ENCODE results near the gene ZNF132. TPM values are rescaled to one million over a fixed set of nuclear protein-coding genes. Genes with fewer than 3 reads are reported as not detected.
A peak's percentile ranks its signal among the peaks of the same experiment; 100 is the strongest.
"Not testable (repeated sequence)": the region's sequence is repeated elsewhere in the genome, so short reads cannot be mapped to it uniquely, and the experiment has no call there.

ZNF132 gene
- total RNA-seq, 1 experiment from 2014 or later: 5.7 TPM

DNA sequence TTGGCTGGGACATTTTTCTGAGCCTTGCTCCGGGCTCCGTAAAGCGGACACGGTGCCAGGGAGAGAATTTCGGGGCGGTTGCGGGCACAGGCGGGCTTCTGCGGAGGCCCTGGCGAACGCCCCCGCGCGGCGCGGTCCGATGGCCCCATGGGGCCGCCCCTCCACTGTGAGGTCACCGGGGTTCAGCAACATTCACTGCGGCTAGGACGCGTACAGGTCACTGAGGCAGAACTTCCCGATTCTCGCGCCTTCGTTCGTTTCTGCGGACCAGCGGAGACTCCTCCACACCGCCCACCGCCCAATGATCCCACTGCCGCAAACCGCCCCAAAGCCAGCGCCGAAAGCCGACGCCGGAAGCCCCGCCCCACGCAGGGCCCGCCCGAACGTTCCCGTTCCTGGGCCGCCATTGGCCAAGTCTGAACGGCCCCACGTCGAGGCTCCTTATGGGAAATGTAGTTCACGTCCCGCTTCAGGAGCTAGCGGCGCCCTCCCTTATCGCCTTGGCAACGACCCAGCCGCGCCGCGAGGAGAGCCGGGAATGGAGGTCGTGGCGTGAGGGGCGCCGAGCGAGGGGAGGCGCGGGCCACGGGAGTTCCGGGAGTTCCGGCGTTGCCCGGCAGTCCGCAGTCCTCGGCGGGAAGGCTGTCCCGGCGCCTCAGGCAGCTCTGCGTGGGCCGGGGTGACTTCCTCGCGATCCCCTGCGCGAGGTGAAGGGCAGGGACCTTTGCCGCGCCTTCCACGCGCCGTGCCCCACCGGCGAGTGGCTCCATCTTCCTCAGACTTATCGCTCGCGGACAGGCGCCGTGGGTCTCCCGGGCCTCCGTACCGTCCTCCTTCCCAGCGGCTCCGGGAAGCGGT, 31.6 kb downstream of the ZNF132 start, which contains the start of gene ZNF584:
Gene ZNF584 (plus strand): TSS at position 498 of the 858 bp plus-strand sequence. CDS start 499 bp downstream, outside the sequence.
- peak; percentile 92 for DNase-seq (ENCODE audit: low read depth)

DNA sequence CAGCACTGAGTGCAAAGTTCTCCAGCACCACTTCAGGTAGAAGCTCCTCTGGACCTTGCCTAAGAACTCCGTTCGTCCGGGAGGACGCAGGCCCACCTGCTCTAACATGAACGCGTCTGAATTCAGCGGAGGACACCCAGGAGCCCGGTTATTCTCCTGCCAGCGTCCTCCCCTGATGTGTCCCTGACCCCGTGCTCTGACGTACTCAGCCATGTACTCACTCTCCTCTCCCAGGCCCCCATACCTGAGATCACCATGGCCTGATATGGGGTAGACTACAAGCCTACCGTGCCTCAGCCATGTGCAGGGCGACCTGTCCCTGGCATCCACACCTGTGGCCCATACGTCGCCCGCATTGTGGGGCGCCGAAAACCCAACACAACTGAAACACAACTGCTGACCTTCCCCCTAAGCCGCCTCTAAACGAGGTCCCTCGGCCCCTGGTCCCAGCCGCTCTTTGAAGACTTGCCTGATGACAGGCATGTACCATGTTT, 32.2 kb downstream of the ZNF132 start:
- DNase-seq (ENCODE audit: low read depth): no peak

DNA sequence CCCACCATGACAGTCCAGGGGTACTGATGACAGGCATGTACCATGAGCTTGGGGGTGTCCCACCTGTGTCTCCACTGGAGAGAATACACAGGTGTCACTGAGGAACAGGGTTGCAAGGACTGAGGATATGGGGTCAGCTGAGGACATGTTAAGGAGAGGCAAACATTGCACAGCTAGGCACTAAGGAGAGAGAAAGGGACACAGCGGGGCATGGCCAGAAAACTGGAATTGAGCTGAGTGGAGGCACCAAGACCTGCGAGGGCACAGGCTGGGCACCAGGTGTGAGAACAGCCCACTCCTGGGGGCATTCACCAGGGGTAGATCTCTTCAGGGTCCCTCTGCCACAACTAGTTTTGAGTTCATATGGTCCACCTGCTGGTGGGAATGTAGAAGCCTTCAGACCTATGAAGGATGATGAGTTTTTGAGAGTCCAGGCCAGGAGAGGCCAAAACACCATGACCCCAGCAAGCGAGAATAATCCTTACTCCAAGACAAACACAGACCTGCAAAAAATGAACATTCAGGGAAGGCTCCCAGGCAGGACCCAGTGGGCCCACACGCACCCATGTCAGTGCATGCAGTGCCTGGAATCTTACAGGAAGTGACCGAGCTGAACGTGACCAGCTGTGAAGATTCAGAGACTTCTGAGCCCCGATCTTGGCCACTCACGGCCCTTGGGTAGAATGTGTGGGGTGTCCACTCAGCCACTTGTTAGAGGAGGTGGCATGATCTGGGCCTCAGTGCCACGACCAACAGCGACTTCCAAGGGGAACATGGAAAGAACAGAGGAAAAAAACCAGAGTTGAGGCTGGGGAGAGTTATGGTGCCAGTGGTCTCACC, 32.9 kb downstream of the ZNF132 start:
- DNase-seq (ENCODE audit: low read depth): no peak

DNA sequence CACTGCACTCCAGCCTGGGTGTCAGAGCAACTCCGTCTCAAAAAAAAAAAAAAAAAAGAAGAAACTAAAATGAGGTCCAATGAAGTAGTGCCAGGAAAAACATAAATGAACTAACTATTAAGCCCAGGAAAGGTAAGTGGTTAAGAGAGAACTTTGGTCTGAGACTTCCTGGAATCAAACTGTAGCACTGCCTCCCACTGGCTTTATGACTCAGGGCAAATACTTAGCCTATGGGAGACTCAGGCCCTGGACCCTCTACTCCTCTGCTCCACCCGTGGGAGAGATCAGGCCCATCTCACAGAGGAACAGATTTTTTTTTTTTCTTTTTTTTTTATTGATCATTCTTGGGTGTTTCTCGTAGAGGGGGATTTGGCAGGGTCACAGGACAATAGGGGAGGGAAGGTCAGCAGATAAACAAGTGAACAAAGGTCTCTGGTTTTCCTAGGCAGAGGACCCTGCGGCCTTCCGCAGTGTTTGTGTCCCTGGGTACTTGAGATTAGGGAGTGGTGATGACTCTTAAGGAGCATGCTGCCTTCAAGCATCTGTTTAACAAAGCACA, 36.0 kb downstream of the ZNF132 start:
- DNase-seq (ENCODE audit: low read depth): not testable (repeated sequence)

DNA sequence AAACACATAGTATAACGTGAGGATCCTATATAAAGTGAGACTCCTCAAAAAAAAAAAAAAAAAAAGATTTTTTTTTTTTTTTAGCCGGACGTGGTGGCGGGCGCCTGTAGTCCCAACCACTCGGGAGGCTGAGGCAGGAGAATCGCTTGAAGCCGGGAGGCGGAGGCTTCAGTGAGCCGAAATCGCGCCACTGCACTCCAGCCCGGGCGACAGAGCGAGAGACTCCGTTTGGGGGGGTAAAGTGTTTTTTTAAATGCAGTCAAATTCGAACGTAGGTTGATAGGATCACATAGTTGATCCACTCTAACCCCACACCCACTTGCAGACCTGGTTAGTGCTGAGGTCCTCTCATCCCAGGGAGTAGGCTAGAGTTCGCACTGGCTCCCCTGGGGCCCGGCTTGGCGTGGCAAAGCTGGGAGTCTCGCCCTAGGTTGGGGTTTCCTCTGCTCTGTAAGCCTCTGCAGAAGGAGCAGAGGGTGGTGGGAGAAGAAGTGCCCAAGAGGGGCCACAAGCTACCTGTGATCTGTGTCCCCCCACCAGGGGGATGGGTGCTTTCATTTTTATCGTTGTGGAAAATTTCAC, 38.0 kb downstream of the ZNF132 start:
- no peak for DNase-seq (ENCODE audit: low read depth)

DNA sequence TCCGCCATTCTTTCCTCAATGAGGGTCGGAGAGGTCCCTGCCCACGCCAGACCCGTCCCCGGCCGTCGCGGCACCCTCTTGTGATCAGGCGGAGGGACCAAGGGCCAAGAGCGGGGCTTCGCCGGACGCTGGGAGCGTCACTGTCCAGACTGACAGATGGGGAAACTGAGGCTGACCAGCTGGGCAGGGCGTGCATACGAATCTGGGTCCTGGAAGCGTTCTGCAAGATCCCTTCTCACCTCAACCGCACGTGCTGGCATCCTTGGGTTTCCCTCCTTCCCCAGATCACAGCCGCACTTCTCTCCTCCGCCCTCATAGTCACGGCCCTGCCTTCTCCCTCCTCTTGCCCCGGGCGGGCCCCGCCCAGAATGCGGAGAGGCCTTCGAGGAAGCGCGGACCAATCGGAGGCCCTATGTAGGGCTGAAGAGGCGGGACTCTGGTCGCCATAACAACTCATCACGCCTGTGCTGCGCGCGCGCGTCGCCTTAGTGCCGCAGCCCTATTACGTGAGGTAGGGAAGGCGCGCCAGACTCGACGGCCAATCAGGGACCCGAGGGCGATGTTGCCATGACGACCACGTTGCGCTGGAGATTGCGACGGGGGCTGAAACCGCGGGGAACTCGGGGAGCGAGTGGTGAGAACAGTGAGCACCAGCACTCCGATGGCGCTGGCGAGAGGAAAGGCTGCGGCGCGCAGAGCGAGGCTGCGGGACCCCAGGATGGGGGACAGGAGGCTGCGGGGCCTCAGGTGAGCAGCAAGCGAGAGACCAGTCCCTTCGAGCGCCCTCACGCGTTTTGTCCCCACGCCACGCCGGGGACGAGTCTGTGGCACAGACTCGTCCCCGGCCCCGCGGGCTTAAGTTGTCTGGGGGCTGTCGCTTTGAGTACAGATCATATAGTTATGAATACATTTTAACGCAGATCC, 38.8 kb downstream of the ZNF132 start:
- peak; percentile 98 for DNase-seq (ENCODE audit: low read depth)

DNA sequence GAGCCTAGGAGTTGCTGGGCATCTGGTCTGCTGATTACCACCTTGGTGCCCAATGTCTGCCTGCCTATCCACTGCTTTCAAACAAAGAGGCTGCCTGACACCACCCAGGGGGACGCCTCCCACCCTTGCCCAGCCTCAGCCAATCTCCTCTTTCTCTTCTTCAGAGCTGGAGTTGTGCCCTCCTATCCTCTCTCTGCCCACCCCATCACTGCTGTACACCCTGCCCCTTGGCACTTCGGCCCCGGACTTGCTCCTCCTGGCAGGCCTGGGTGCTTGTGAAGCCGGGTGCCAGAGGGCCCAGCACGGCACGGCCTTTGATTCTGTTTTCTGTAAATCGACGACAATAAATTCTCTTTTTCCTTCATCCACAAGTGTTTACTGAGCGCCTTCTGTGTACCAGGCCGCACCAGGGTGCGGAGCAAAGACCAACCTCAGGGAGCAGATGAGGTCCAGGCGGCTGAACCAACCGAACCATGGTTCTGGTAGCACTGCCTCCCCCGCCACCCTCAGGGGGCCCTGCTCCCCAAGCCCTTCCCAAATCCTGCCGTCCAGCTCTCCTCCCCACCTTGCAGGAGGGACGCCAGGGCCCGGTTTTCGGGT, 39.5 kb downstream of the ZNF132 start:
- no peak for DNase-seq (ENCODE audit: low read depth)

DNA sequence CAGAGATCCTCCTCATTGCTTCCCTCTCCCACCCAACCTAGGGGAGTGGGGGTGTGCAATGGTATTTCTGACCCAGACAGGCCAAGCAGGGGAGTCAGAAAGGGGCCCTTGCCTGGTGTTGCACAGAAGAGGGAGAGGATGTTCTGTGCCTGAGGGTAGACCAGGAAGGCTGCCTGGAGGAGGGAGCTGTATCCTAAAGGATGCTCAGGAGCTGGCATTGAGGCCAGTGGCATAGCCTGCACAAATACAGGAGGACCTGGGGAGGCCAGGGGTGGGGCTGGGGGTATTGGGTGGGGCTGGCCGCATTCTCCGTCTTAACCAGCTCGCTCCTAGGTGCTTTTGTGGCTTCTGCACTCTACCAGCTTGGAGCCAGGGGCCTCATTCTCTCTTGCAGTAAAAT, 40.0 kb downstream of the ZNF132 start:
- DNase-seq (ENCODE audit: low read depth): no peak

DNA sequence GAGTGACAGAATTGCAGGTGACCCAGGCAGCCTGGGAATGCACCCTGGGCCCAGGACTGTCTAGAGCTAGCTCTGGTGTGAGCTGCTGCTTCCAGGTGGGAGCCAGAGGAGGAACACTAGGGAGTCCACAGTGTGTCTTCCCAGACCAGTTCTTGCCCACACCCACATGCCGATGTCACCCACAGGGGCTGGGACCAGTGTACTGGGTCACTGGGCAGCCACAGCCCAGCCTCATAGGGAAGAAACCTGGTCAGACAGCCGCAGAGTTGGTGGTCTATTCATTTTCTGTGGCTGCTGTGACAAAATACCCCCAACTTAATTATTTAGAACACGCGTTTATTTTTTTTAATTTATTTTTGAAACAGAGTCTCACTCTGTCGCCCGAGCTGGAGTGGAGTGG, 41.4 kb downstream of the ZNF132 start:
- DNase-seq (ENCODE audit: low read depth): no peak

DNA sequence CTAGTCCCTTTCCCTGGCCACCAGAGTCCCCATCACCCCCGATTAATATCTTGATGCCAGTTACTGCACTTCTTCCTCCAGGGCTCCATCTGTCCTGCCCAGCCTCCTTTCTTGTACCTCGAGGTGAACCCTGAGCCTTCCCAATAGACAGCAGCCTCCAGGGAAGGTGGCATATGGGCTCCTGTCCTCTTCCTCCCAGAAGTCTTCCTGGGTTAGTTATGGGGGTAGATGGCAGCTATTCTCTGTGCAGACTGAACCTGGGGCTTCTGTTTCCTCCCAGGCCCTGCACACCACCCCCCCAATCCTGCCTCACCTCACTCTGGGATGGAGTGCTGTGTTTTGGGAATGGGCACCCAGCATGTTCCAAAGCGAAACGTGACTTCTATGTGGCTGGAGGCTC, 41.9 kb downstream of the ZNF132 start:
- no peak for DNase-seq (ENCODE audit: low read depth)

DNA sequence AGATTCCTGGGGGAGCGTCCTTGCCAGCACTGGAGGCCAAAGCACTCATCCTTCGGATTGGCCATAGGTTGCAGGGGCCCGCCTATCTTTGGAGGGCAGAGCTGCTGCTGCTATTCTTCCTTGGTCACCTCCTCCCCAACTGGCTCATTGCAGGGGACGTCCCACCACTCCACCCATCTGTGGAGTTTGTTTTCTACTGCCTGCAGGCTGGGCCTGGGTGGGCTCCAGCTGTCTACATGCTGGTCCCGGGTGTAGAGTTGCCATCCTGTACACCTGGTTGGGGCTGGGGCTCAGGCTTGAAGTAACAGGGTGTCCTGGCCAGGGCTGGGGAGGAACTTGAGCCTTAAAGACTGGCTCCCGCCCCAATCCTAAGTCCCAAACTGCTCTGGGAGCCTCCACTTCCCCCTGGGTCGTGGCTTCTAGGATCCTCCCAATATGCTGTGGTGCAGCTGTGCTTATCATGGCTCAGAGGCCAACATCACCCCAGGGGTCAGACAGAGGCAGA, 42.4 kb downstream of the ZNF132 start:
- no peak for DNase-seq (ENCODE audit: low read depth)

DNA sequence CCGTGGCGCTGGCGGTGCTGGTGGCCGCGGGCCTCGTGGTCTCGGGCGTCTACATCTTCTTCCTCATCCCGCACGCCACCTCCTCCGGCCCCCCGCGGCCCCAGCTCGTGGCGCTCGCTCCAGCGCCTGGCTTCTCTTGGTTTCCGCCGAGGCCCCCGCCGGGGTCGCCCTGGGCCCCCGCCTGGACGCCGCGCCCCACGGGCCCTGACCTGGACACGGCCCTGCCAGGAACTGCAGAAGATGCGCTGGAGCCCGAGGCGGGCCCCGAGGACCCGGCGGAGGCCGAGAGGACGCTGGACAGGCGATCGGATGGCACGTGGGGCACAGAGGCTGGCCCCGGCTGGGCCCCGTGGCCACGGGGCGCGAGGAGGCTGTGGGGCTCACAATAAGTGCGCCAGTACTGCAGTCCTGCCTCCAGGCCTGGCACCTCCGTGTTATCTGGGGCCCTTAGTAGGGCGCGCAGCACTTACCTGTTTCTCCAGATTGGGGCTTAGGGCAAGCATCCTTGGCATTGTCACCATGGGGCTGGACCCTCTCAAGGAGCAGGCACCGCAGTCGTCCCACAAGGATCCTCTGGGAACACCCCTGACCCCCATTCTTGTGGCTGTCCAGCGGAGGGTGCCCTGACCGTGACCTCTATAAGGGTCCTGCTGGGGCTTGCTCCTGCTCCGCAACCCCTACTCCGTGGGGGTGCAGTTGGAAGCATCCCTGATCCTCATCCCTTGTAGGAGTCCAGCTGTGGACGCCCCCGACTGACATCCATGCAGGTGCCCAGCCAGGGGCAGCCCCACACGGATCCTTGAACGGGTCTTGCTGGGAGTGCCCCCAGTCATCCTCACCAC, 43.0 kb downstream of the ZNF132 start:
- DNase-seq (ENCODE audit: low read depth): no peak

DNA sequence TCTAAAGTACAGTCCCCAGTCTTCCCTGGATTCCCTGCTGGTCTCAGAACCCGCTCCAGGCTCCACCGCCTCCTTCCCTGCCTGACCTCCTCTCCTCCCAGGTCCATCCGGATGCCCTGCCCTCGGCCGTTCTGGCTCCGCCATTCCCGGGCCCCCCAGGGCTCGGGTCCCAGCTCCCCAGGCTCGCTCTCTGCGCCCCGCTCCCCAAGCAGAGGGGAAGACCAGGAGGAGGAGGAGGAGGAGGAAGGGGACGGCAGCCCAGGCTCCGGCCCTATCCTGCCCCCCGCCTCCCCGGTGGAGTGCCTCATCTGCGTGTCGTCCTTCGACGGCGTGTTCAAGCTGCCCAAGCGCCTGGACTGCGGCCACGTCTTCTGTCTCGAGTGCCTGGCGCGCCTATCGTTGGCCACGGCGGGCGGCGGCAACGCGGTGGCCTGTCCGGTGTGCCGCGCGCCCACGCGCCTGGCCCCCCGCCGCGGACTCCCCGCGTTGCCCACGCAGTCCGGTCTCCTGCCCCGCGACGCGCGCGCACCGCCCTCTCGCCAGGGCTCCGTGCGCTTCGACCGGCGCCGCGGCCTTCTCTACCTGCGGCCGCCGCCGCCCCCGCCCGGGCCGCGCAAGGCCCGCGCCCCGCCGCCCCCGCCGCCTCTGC, 43.9 kb downstream of the ZNF132 start:
- DNase-seq (ENCODE audit: low read depth): no peak

DNA sequence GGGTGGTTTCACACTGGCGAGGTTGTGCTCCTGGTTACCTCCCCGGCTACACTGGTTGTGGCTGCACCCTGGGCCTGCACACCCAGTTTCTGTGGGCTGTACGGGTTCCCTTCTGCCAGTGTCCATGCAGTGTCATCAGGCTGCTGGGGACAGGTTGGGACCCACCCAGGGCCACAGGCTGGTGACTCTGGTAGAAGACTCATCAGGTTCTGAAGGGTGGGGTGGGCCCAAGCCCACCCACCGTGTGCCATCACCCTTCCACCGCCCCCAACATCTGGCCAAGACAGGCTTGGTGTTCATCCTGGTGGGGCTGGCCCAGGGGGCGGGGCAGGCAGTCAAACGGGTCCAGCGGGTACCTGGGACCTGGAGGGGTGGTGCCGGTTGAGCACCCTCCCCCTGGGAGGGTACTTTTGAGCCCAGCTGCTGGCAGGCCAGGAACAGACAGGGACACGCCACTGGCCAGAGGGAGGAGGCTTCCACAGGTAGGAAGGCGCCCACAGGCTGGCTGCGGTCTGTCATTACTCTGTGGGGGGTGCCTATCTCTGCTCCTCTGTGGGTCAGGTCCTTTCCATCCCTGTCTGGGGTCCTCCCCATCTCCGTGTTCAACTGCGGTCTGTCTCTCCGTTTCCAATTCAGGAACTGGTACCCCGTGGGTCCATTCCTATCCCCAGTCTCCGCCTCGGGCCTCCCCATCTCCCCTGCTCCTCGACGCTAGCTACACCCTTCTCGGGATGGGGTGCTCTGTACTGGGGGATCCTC, 44.6 kb downstream of the ZNF132 start, which contains the start of gene RNF225:
Gene RNF225 (plus strand): TSS at position 437 of the 759 bp plus-strand sequence. CDS start 434 bp downstream, outside the sequence.
- no peak for DNase-seq (ENCODE audit: low read depth)

DNA sequence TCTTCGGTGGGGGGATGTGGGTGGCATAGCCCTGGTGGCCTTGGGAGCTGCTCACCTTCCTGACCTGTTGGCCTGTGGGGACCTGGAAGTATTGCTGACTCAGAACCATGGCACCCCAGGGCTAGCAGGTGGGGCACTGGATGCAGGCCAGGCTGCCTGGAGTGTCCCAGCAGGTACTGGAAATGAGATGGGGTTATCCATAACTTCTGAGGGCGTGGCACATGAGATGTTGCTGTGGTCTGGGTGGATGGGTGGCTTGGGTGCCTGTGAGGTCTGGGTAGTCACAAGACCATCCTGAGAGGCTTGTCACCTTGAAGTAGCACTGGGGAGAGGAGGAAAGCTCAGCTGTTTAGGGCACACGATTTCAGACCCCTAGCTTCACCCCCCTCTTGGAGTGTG, 45.1 kb downstream of the ZNF132 start:
- no peak for DNase-seq (ENCODE audit: low read depth)

DNA sequence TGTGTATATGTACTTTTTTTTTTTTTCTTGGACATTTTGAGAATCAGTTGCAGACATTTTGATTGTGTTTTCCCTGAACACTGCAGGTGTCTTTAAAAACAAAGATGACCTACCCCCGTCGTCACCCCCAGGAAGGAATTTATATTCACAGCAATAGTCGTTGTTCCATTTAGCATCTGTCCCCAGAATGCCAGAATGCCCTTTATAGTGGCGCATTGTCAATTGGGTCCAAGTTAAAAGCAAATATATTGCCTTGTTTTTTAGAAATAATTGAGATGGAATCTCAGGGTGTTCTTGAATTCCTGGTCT, 46.3 kb downstream of the ZNF132 start:
- no peak for DNase-seq (ENCODE audit: low read depth)

DNA sequence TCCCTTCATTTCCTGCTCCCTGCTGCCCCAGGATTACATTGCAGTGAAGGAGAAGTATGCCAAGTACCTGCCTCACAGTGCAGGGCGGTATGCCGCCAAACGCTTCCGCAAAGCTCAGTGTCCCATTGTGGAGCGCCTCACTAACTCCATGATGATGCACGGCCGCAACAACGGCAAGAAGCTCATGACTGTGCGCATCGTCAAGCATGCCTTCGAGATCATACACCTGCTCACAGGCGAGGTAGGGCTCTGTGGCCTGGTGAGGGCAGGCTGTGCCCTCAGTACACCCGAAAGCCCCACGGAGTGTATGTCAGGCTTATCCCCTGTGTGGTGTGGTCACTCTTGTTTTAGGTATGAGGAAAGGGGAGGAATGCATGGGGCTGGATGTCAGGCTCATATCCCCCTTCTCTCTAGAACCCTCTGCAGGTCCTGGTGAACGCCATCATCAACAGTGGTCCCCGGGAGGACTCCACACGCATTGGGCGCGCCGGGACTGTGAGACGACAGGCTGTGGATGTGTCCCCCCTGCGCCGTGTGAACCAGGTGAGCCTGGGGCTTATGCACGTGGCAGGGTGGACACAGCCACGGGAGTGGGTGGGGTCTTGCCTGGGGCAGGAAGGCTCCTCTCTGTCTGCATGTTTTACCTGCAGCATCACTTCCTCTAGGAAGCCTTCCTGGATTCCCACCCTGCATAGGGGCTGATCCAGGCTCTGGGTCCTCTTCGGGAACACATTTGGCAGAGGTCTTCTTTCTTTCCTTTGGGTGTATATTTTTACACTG, 46.8 kb downstream of the ZNF132 start:
- DNase-seq (ENCODE audit: low read depth): no peak
